ENCODE data around the gene TPCN2.

Gene TPCN2

GRCh38 chr11:69171476-69172240 lies 122.9 kb downstream of the TPCN2 start:
- no peak for DNase-seq

- DNase-seq = no peak
Measured at GRCh38 chr11:69172674-69173073, 123.9 kb downstream of the TPCN2 start.

- DNase-seq = no peak
Measured at GRCh38 chr11:69173331-69173730, 124.6 kb downstream of the TPCN2 start.

- DNase-seq = no peak
Measured at GRCh38 chr11:69173925-69174581, 125.3 kb downstream of the TPCN2 start.

GRCh38 chr11:69174841-69175240 lies 126.1 kb downstream of the TPCN2 start:
- no peak for DNase-seq

GRCh38 chr11:69178819-69179482 lies 130.2 kb downstream of the TPCN2 start:
- no peak for DNase-seq

- no peak for DNase-seq
Measured at GRCh38 chr11:69180226-69180625, 131.5 kb downstream of the TPCN2 start.

GRCh38 chr11:69180726-69181125 lies 132.0 kb downstream of the TPCN2 start:
- no peak for DNase-seq

- DNase-seq = no peak
Measured at GRCh38 chr11:69183613-69184012, 134.9 kb downstream of the TPCN2 start.

Data from CD4-positive, alpha-beta T cell treated with Interleukin-10 for 1 hour (primary cell).